H1 (cell line): ENCODE measurements around the gene PGRMC1. TPM values are rescaled to one million over a fixed set of nuclear protein-coding genes. Genes with fewer than 3 reads are reported as not detected.
"Not testable (repeated sequence)": the region's sequence is repeated elsewhere in the genome, so short reads cannot be mapped to it uniquely, and the experiment has no call there.

Source experiments
- CTCF ChIA-PET: fragments of 300-600 bp; sonication (Branson Sonifier 250); formaldehyde crosslinking; loops from one replicate; lab custom pipeline; 2021; ENCODE audit not compliant: partially characterized antibody; lab: Charles Lee
- POLR2A ChIA-PET: fragments of 300-600 bp; sonication (Branson Sonifier 250); formaldehyde crosslinking; loops from one replicate; lab custom pipeline; 2021; ENCODE audit warnings: inconsistent platforms; ENCODE audit not compliant: partially characterized antibody; lab: Charles Lee
- DNase-seq, 2 experiments: peaks; one replicate each; pipeline versions ENCODE4 v3.0.0 to v3.0.0-alpha.2; 2010 to 2022; ENCODE audit warnings: low spot score in 2 of 2, low read depth in 1 of 2, mixed read lengths in 1 of 2
- FAIRE-seq: peaks from 2 replicates; lab custom pipeline; 2011; peaks lifted over from hg19 to GRCh38; lab: Jason Lieb, UNC
- H2AFZ ChIP-seq: 2 replicates; pipeline ENCODE4 v1.8.1; 2012; ENCODE audit warnings: low read length, inconsistent platforms
- H2AK5ac ChIP-seq: 2 replicates; pipeline ENCODE4 v1.6.1; 2013; ENCODE audit warnings: low read depth, low read length
- H2BK120ac ChIP-seq: replicated peaks from 2 replicates; pipeline ENCODE3; 2013; ENCODE audit warnings: low read depth, low read length, inconsistent platforms
- H2BK12ac ChIP-seq: 2 replicates; pipeline ENCODE4 v1.6.1; 2013; ENCODE audit warnings: low read depth, low read length
- H2BK15ac ChIP-seq: 2 replicates; pipeline ENCODE4 v1.6.1; 2013; ENCODE audit warnings: low read length
- H2BK20ac ChIP-seq: 2 replicates; pipeline ENCODE4 v1.6.1; 2013; ENCODE audit warnings: low read length
- H2BK5ac ChIP-seq: 2 replicates; pipeline ENCODE4 v1.6.1; 2013; ENCODE audit warnings: low read depth, low read length
- H3K14ac ChIP-seq: 2 replicates; pipeline ENCODE4 v1.6.1; 2013; ENCODE audit warnings: inconsistent platforms; ENCODE audit not compliant: insufficient read length
- H3K18ac ChIP-seq: 2 replicates; pipeline ENCODE4 v1.6.1; 2013; ENCODE audit warnings: low read length; ENCODE audit errors: extremely low read depth
- H3K23ac ChIP-seq: 2 replicates; pipeline ENCODE4 v1.6.1; 2013; ENCODE audit warnings: inconsistent platforms; ENCODE audit not compliant: insufficient read length
- H3K23me2 ChIP-seq: 2 replicates; pipeline ENCODE4 v1.6.1; 2013; ENCODE audit warnings: low read depth, low read length
- H3K27ac ChIP-seq: 2 replicates; pipeline ENCODE4 v1.6.1; 2011; ENCODE audit warnings: low read depth, low read length, inconsistent platforms
- H3K27me3 ChIP-seq, 4 experiments: replicated peaks in 1 of 4; 1 replicate in 1 of 4; 2 replicates in 3 of 4; pipeline versions ENCODE4 v1.6.1 to v1.8.1; 2011 to 2013; ENCODE audit warnings: low read length in 3 of 4, mild to moderate bottlenecking in 3 of 4, inconsistent platforms in 2 of 4, mixed read lengths in 2 of 4, moderate library complexity in 1 of 4; ENCODE audit not compliant: control insufficient read depth in 3 of 4, insufficient read depth in 3 of 4; ENCODE audit errors: extremely low read depth in 1 of 4
- H3K36me3 ChIP-seq, 4 experiments: 2 replicates each; pipeline versions ENCODE4 v1.6.1 to v1.8.1; 2011 to 2013; ENCODE audit warnings: mild to moderate bottlenecking in 4 of 4, low read length in 3 of 4, moderate library complexity in 2 of 4, control low read depth in 1 of 4, inconsistent platforms in 1 of 4; ENCODE audit not compliant: insufficient read depth in 4 of 4, control insufficient read depth in 2 of 4
- H3K4ac ChIP-seq: replicated peaks from 2 replicates; pipeline ENCODE3; 2013; ENCODE audit warnings: low read length, low read depth, mixed read lengths, inconsistent platforms; ENCODE audit not compliant: insufficient read length
- H3K4me1 ChIP-seq, 4 experiments: replicated peaks in 1 of 4; 1 replicate in 1 of 4; 2 replicates in 3 of 4; pipeline versions ENCODE4 v1.6.1 to v1.8.1; 2011 to 2013; ENCODE audit warnings: low read length in 3 of 4, inconsistent platforms in 2 of 4, mixed read lengths in 1 of 4; ENCODE audit not compliant: insufficient read depth in 4 of 4, control insufficient read depth in 3 of 4
- H3K4me2 ChIP-seq, 2 experiments: 2 replicates each; pipeline versions ENCODE4 v1.6.1 to v1.8.1; 2011 to 2013; ENCODE audit warnings: low read depth in 2 of 2, low read length in 2 of 2, control low read depth in 1 of 2, inconsistent platforms in 1 of 2, mild to moderate bottlenecking in 1 of 2; ENCODE audit not compliant: insufficient read depth in 1 of 2
- H3K4me3 ChIP-seq, 4 experiments: fragments of 200-600, 300-600 bp in 1 of 4; sonication (generic), shearing (Covaris generic), sonication (Bioruptor Twin) in 1 of 4; 2 replicates each; pipeline versions ENCODE4 v1.5.1 to v1.8.1; 2011 to 2016; ENCODE audit warnings: low read length in 4 of 4, low read depth in 3 of 4, control low read depth in 2 of 4, inconsistent platforms in 2 of 4, mild to moderate bottlenecking in 2 of 4, mixed read lengths in 1 of 4, moderate library complexity in 1 of 4; ENCODE audit not compliant: insufficient read depth in 2 of 4; ENCODE audit errors: extremely low read depth in 1 of 4
- H3K56ac ChIP-seq: replicated peaks from 2 replicates; pipeline ENCODE3; 2013; ENCODE audit warnings: low read depth, mild to moderate bottlenecking, mixed read lengths, low read length, inconsistent platforms; ENCODE audit not compliant: insufficient read length
- H3K79me1 ChIP-seq: 2 replicates; pipeline ENCODE4 v1.6.1; 2013; ENCODE audit warnings: low read depth, low read length, control low read depth
- H3K79me2 ChIP-seq, 2 experiments: 2 replicates each; pipeline versions ENCODE4 v1.6.1 to v1.8.1; 2012 to 2013; ENCODE audit warnings: low read length in 2 of 2, mild to moderate bottlenecking in 2 of 2, inconsistent platforms in 1 of 2; ENCODE audit not compliant: insufficient read depth in 2 of 2, control insufficient read depth in 1 of 2
- H3K9ac ChIP-seq, 4 experiments: replicated peaks in 1 of 4; 1 replicate in 1 of 4; 2 replicates in 3 of 4; pipeline versions ENCODE4 v1.6.1 to v1.8.1; 2011 to 2013; ENCODE audit warnings: low read depth in 3 of 4, low read length in 3 of 4, control low read depth in 2 of 4, mild to moderate bottlenecking in 2 of 4, moderate library complexity in 2 of 4, inconsistent platforms in 1 of 4; ENCODE audit errors: extremely low read depth in 1 of 4
- H3K9me3 ChIP-seq, 2 experiments: 2 replicates each; pipeline versions ENCODE4 v1.6.1 to v1.8.1; 2012 to 2013; ENCODE audit warnings: mild to moderate bottlenecking in 2 of 2, moderate library complexity in 2 of 2, control low read depth in 1 of 2, inconsistent platforms in 1 of 2, low read depth in 1 of 2, low read length in 1 of 2, mixed read lengths in 1 of 2; ENCODE audit not compliant: insufficient read depth in 2 of 2
- H4K20me1 ChIP-seq, 2 experiments: replicated peaks in 1 of 2; 2 replicates each; pipeline versions ENCODE3 to v1.8.1; 2011 to 2013; ENCODE audit warnings: inconsistent platforms in 2 of 2, low read length in 2 of 2, mild to moderate bottlenecking in 1 of 2; ENCODE audit not compliant: insufficient read depth in 2 of 2, control insufficient read depth in 1 of 2
- H4K5ac ChIP-seq: 2 replicates; pipeline ENCODE4 v1.6.1; 2013; ENCODE audit warnings: low read length, low read depth, mixed read lengths, inconsistent platforms; ENCODE audit not compliant: insufficient read length
- H4K8ac ChIP-seq: 2 replicates; pipeline ENCODE4 v1.8.0; 2013; ENCODE audit warnings: mild to moderate bottlenecking, moderate library complexity, low read length, inconsistent platforms; ENCODE audit not compliant: insufficient read depth; ENCODE audit errors: extremely low read depth
- H4K91ac ChIP-seq: replicated peaks from 2 replicates; pipeline ENCODE3; 2013; ENCODE audit warnings: low read length, mixed read lengths, inconsistent platforms; ENCODE audit not compliant: insufficient read length
- WGBS, 2 experiments: shearing (Covaris generic) in 1 of 2; methylation state at CpG; one replicate each; pipeline versions ENCODE4 v1.1.6 to v1.1.7; 2013 to 2015; ENCODE audit warnings: low lambda C conversion rate in 2 of 2, mixed read lengths in 2 of 2, inconsistent platforms in 1 of 2, low coverage in 1 of 2, missing lambda C conversion rate in 1 of 2; ENCODE audit not compliant: insufficient replicate concordance in 2 of 2, insufficient coverage in 1 of 2, insufficient read length in 1 of 2; ENCODE audit errors: extremely low coverage in 1 of 2, missing lambda C conversion rate in 1 of 2; 5-methylcytosine and 5-hydroxymethylcytosine counted together
- polyA plus RNA-seq, 7 experiments: library from polyadenylated mRNA; depleted of rRNA in 3 of 7; stranded (reverse) in 5 of 7; unstranded in 2 of 7; fragments of >200 nt in 5 of 7; fragments of 200-250 nt in 2 of 7; gene quantifications; 1 replicate in 5 of 7; 2 replicates in 1 of 7; 4 replicates in 1 of 7; pipeline versions ENCODE4 v1.2.1 to v1.2.3, GENCODE V29; 2011 to 2013; ENCODE audit warnings: missing spikeins in 2 of 7, mixed read lengths in 2 of 7
- total RNA-seq: library from RNA; stranded (reverse); fragmentation: NEBNext Ultra II Directional; extraction: Animal tissue kit (Norgen Biotek cat#: 25700); gene quantifications from 2 replicates; pipeline ENCODE4 v1.2.1, GENCODE V29; 2021

PGRMC1 gene
- total and polyA plus RNA-seq, 2 of the 8 experiments (the other 6 are each of a cell fraction or from before 2014, with no cell fraction given): 127 to 248 TPM

DNA sequence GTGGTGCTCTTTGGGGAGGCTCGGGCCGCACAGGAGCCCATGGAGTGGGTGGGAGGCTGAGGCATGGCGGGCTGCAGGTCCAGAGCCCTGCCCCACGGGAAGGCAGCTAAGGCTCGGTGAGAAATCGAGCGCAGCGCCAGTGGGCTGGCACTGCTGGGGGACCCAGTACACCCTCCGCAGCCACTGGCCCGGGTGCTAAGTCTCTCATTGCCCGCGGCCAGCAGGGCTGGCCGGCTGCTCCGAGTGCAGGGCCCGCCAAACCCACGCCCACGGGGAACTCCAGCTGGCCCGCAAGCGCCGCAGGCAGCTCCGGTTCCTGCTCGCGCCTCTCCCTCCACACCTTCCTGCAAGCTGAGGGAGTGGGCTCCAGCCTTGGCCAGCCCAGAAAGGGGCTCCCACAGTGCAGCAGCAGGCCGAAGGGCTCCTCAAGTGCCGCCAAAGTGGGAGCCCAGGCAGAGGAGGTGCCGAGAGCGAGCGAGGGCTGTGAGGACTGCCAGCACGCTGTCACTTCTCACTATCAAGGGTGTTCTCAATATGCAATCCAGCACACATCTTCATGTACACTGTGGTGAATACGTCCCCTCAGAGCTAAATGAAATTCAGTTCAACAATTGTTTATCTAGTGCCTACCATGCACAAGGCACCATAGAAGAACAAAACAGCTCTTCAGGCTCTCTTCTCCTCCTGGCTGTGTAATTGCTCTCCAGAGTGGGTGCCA lies 25.0 kb upstream of the PGRMC1 start:
- H2BK15ac ChIP-seq, H3K4me1 ChIP-seq, H4K8ac ChIP-seq, H4K5ac ChIP-seq, H3K79me1 ChIP-seq, H2BK5ac ChIP-seq, H3K18ac ChIP-seq, H4K91ac ChIP-seq, DNase-seq, H3K9ac ChIP-seq, H2BK12ac ChIP-seq, H2AK5ac ChIP-seq, FAIRE-seq, H3K4ac ChIP-seq, H3K23me2 ChIP-seq, H3K79me2 ChIP-seq, H3K14ac ChIP-seq, H3K27me3 ChIP-seq, H3K4me2 ChIP-seq, H4K20me1 ChIP-seq, H2BK20ac ChIP-seq, H3K9me3 ChIP-seq, H2AFZ ChIP-seq, H2BK120ac ChIP-seq, H3K23ac ChIP-seq, H3K36me3 ChIP-seq, H3K27ac ChIP-seq, H3K56ac ChIP-seq, H3K4me3 ChIP-seq: not testable (repeated sequence)
- 91% methylated on average over 9 of the region's 30 CpGs; no CpG with 5 or more reads in 1 of the 2 experiments for WGBS, 2 experiments
- ChIA-PET CTCF (interaction anchor here (0.8 kb wide), 2 partner anchors 17 to 55 kb away, joined by 3 to 4 read pairs; no protein-coding TSS in a partner anchor), POLR2A (interaction anchor here (1.0 kb wide), 1 partner anchor 26 kb away, joined by 3 read pairs; no protein-coding TSS in a partner anchor)
